GM12891 (cell line): ENCODE measurements around the gene PRKAR2A.

Experiments used
- PAX5 ChIP-seq: IDR thresholded peaks from 2 replicates; pipeline ENCODE4 v1.6.1; 2011; ENCODE audit warnings: low read length, moderate library complexity, mild to moderate bottlenecking; ENCODE audit not compliant: insufficient read depth, severe bottlenecking
- POLR2A ChIP-seq: IDR thresholded peaks from 2 replicates; pipeline ENCODE4 v1.6.1; 2011; ENCODE audit warnings: low read depth, low read length, control low read depth
- POLR2AphosphoS5 ChIP-seq: IDR thresholded peaks from 2 replicates; pipeline ENCODE4 v1.6.1; 2011; ENCODE audit warnings: low read depth, low read length, control low read depth
- SPI1 ChIP-seq: IDR thresholded peaks from 2 replicates; pipeline ENCODE4 v1.6.1; 2011; ENCODE audit warnings: low read depth, low read length, control low read depth
- TAF1 ChIP-seq: IDR thresholded peaks from 2 replicates; pipeline ENCODE4 v1.6.1; 2011; ENCODE audit warnings: low read depth, low read length, control low read depth

DNA sequence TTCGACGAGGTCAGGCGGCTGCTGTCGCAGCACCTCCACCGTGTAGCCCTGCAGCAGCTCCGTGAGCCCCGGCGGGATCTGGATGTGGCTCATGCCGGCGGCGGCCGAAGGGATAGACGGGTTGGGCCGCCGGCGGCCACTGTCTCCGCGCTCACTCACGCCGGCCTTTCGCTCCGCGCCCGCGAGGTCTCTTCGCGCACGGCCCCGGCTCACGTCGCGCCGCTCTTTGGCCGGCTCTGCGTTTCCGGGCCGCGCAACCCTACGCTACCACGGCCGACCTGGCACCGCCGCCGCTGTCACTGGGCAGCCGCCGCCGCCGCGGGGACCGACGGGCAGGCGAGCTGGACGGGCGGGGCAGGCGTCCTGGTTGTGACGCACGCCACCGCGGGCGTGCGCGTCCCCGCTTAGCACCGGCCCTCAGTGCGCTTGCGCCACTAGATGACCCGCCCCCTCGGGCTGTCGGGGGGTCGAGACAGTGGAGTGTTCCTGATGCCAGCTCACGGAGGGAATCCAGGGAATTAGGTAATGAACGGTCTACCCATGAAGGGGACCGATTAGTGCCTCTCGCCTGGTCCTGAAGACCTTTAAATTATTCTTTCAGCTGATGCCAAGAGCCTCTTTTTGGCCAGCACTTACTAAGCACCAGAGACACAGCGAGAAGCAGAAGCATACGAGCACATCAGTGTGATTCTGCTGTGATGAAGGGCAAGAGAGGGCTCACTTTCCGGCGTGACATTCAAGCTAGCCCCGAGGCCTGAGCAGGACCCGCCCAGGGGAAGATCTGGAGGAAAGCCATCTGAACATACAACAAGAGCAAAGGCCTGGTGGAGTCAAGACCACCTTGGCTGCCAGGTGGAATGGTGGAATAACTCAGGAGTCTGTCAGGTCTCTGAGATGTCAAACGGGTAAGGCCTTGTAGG is at the start of gene PRKAR2A:
- TF ChIP-seq POLR2A (no peak), POLR2AphosphoS5 (peak; percentile 35; the same call in 1 of the 2 replicates), TAF1 (peak; percentile 21; the same call in 1 of the 2 replicates), PAX5 (no peak), SPI1 (no peak)
